K562 (cell line): ENCODE data around the gene CFAP206. TPM values are rescaled to one million over a fixed set of nuclear protein-coding genes. Genes with fewer than 3 reads are reported as not detected.
A peak's percentile ranks its signal among the peaks of the same experiment; 100 is the strongest.

Source experiments
- ATAC-seq: fragments of 200-7000 bp; cut with Tn5 transposase; 3 replicates; pipeline ENCODE4 v1.9.1; 2020; ENCODE audit warnings: moderate library complexity
- BruUV-seq: library from RNA; stranded (reverse); fragments of 400-500 nt; replicated peaks from 2 replicates; lab custom pipeline; 2021; lab: Mats Ljungman, UMichigan
- CTCF ChIA-PET: fragments of 300-600 bp; formaldehyde crosslinking; extraction: SDS; loops from one replicate; lab custom pipeline; 2021; ENCODE audit warnings: low intra/inter-chr PET ratio; lab: Yijun Ruan, JAX
- POLR2A ChIA-PET: fragments of 300-600, 350-650 bp; sonication (Branson Sonifier 250); formaldehyde crosslinking; extraction: SDS; loops from one replicate; lab custom pipeline; 2021; ENCODE audit warnings: antibody characterized with exemption, inconsistent platforms; lab: Yijun Ruan, JAX
- DNase-seq, 4 experiments: peaks; one replicate each; pipeline versions ENCODE4 v3.0.0 to v3.0.0-alpha.2; 2011 to 2018; ENCODE audit warnings: low spot score in 3 of 4, mixed read lengths in 3 of 4; ENCODE audit errors: extremely low read depth in 1 of 4
- FAIRE-seq: peaks from 2 replicates; lab custom pipeline; 2011; peaks lifted over from hg19 to GRCh38; lab: Jason Lieb, UNC
- H2AFZ ChIP-seq: 2 replicates; pipeline ENCODE4 v1.6.0; 2011; ENCODE audit warnings: low read depth, low read length, control low read depth, inconsistent platforms
- H3K27ac ChIP-seq: fragments of 200-600 bp; 3 replicates; pipeline ENCODE4 v1.8.0; 2011; ENCODE audit warnings: low read depth, mild to moderate bottlenecking, control low read depth, inconsistent platforms, low read length, moderate library complexity, mixed read lengths; ENCODE audit errors: extremely low read depth
- H3K27me3 ChIP-seq, 2 experiments: fragments of 300-600 bp in 1 of 2; 2 replicates in 1 of 2; 3 replicates in 1 of 2; pipeline versions ENCODE4 v1.6.0 to v1.8.0; 2011; ENCODE audit warnings: inconsistent platforms in 2 of 2, low read length in 2 of 2, mild to moderate bottlenecking in 1 of 2, mixed read lengths in 1 of 2, moderate library complexity in 1 of 2; ENCODE audit not compliant: control insufficient read depth in 2 of 2, insufficient read depth in 2 of 2
- H3K36me3 ChIP-seq: fragments of 300-600 bp; 3 replicates; pipeline ENCODE4 v1.8.0; 2011; ENCODE audit warnings: mild to moderate bottlenecking, low read length, inconsistent platforms; ENCODE audit not compliant: control insufficient read depth, insufficient read depth
- H3K4me1 ChIP-seq, 2 experiments: fragments of 200-600 bp in 1 of 2; replicated peaks in 1 of 2; 2 replicates in 1 of 2; 3 replicates in 1 of 2; pipeline versions ENCODE4 v1.5.1 to v1.8.0; 2011; ENCODE audit warnings: inconsistent platforms in 2 of 2, low read length in 2 of 2, mild to moderate bottlenecking in 1 of 2, mixed read lengths in 1 of 2, moderate library complexity in 1 of 2; ENCODE audit not compliant: control insufficient read depth in 2 of 2, insufficient read depth in 2 of 2
- H3K4me2 ChIP-seq: 2 replicates; pipeline ENCODE4 v1.6.1; 2011; ENCODE audit warnings: low read length, control low read depth, inconsistent platforms, mixed read lengths; ENCODE audit not compliant: insufficient read depth
- H3K4me3 ChIP-seq: fragments of 200-600 bp; sonication (generic), shearing (Covaris generic); 2 replicates; pipeline ENCODE4 v1.5.1; 2016; ENCODE audit warnings: control low read depth, inconsistent platforms
- H3K79me2 ChIP-seq: fragments of 200-600 bp; 3 replicates; pipeline ENCODE4 v1.8.0; 2011; ENCODE audit warnings: low read length, inconsistent platforms; ENCODE audit not compliant: control insufficient read depth, insufficient read depth
- H3K9ac ChIP-seq, 2 experiments: 2 replicates each; pipeline versions ENCODE4 v1.6.0 to v1.6.1; 2011; ENCODE audit warnings: low read depth in 2 of 2, low read length in 2 of 2, control low read depth in 1 of 2, inconsistent platforms in 1 of 2, mild to moderate bottlenecking in 1 of 2, mixed read lengths in 1 of 2; ENCODE audit not compliant: insufficient read depth in 1 of 2
- H3K9me1 ChIP-seq: one replicate; pipeline ENCODE4 v1.6.0; 2011; ENCODE audit warnings: inconsistent platforms, mild to moderate bottlenecking, low read length, moderate library complexity; ENCODE audit not compliant: control insufficient read depth, insufficient read depth
- H3K9me3 ChIP-seq: replicated peaks from 2 replicates; pipeline ENCODE4 v1.5.1; 2011; ENCODE audit warnings: low read depth, low read length, inconsistent platforms; ENCODE audit not compliant: control insufficient read depth, insufficient read depth
- H4K20me1 ChIP-seq: replicated peaks from 2 replicates; pipeline ENCODE4 v1.6.1; 2011; ENCODE audit warnings: low read length, inconsistent platforms, mixed read lengths; ENCODE audit not compliant: control insufficient read depth, insufficient read depth
- ARID1B ChIP-seq: fragments of 450-650 bp; IDR thresholded peaks from 2 replicates; pipeline ENCODE4 v1.6.1; 2016; ENCODE audit warnings: antibody characterized with exemption, mild to moderate bottlenecking, inconsistent platforms
- C11orf30 ChIP-seq: fragments of 450-650 bp; IDR thresholded peaks from 2 replicates; pipeline ENCODE4 v1.6.1; 2016; ENCODE audit warnings: low read depth, mild to moderate bottlenecking
- CBX3 ChIP-seq, 2 experiments: IDR thresholded peaks; 1 replicate in 1 of 2; 2 replicates in 1 of 2; pipeline ENCODE4 v1.6.1; 2012; ENCODE audit warnings: inconsistent platforms in 2 of 2, low read length in 2 of 2, borderline replicate concordance in 1 of 2, control low read depth in 1 of 2
- CCAR2 ChIP-seq: fragments of 200-400 bp; formaldehyde crosslinking; IDR thresholded peaks from 2 replicates; pipeline ENCODE4 v1.6.1; 2017; ENCODE audit warnings: mild to moderate bottlenecking, low read depth, low read length
- CHAMP1 ChIP-seq: fragments of 450-650 bp; IDR thresholded peaks from 2 replicates; pipeline ENCODE4 v1.6.1; 2016; ENCODE audit warnings: mild to moderate bottlenecking
- DPF2 ChIP-seq: fragments of 450-650 bp; IDR thresholded peaks from 2 replicates; pipeline ENCODE4 v1.6.1; 2016
- FOSL1 ChIP-seq: fragments of 200-800 bp; sonication (Bioruptor generic); conservative IDR thresholded peaks from 2 replicates; pipeline ENCODE4 v1.6.1; 2016; ENCODE audit warnings: missing genetic modification characterization, missing compliant biosample characterization
- GMEB1 ChIP-seq: fragments of 250-450 bp; sonication (Bioruptor Pico); IDR thresholded peaks from 2 replicates; pipeline ENCODE4 v1.4.0; 2020; ENCODE audit warnings: mild to moderate bottlenecking
- JUND ChIP-seq, 2 experiments: IDR thresholded peaks; 2 replicates in 1 of 2; 3 replicates in 1 of 2; pipeline ENCODE4 v1.6.1; 2011; ENCODE audit warnings: borderline replicate concordance in 2 of 2, low read depth in 2 of 2, low read length in 2 of 2, improper control_type of control experiment in 1 of 2, missing biosample characterization in 1 of 2, missing genetic modification characterization in 1 of 2, missing genetic modification reagents in 1 of 2
- MEIS2 ChIP-seq: fragments of 450-650 bp; IDR thresholded peaks from 2 replicates; pipeline ENCODE4 v1.6.1; 2014; ENCODE audit warnings: mild to moderate bottlenecking; ENCODE audit not compliant: partially characterized antibody
- NFE2 ChIP-seq: IDR thresholded peaks from 2 replicates; pipeline ENCODE4 v1.6.1; 2014; ENCODE audit warnings: antibody characterized with exemption, low read depth
- RFX1 ChIP-seq: fragments of 450-650 bp; IDR thresholded peaks from 2 replicates; pipeline ENCODE4 v1.6.1; 2016; ENCODE audit warnings: mild to moderate bottlenecking, moderate library complexity
- SMARCA4 ChIP-seq: fragments of 450-650 bp; IDR thresholded peaks from 2 replicates; pipeline ENCODE4 v1.6.1; 2016
- SOX6 ChIP-seq: fragments of 450-650 bp; IDR thresholded peaks from 2 replicates; pipeline ENCODE4 v1.6.1; 2014; ENCODE audit warnings: mild to moderate bottlenecking
- TRIM24 ChIP-seq, 2 experiments: fragments of 450-650 bp; IDR thresholded peaks; 2 replicates each; pipeline ENCODE4 v1.6.1; 2016
- USF2 ChIP-seq: sonication (generic); formaldehyde crosslinking; IDR thresholded peaks from 2 replicates; pipeline ENCODE4 v1.5.0; 2020; ENCODE audit warnings: missing genetic modification reagents
- WGBS: fragments of 100-300 bp; shearing (Covaris generic); methylation state at CpG from one replicate; pipeline ENCODE4 v1.1.6; 2016; ENCODE audit warnings: low coverage, mixed read lengths; ENCODE audit not compliant: insufficient coverage; ENCODE audit errors: missing lambda C conversion rate; 5-methylcytosine and 5-hydroxymethylcytosine counted together
- in situ Hi-C: fragments of 300-500 bp; cut with MboI; formaldehyde crosslinking; loops from 4 replicates; pipeline ENCODE4 v1.15.0; 2018; ENCODE audit warnings: inconsistent platforms, mixed read lengths
- intact Hi-C: fragments of 100-400 bp; cut with micrococcal nuclease; formaldehyde crosslinking; loops from 2 replicates; pipeline ENCODE4 v1.14.2; 2022
- polyA plus RNA-seq, 8 experiments: library from polyadenylated mRNA; depleted of rRNA in 4 of 8; stranded (reverse) in 5 of 8; unstranded in 3 of 8; fragments of >200 nt; fragmentation: Nextera tagmentation in 2 of 8; fragmentation: Illumina TruSeq in 1 of 8; extraction: Ambion mirVana in 2 of 8; extraction: Trizol in 1 of 8; gene quantifications; 2 replicates each; pipeline versions ENCODE4 v1.2.1 to v1.2.3, GENCODE V29; 2011 to 2014; ENCODE audit warnings: inconsistent platforms in 1 of 8, missing spikeins in 1 of 8
- total RNA-seq, 7 experiments: library from RNA; depleted of rRNA in 6 of 7; stranded (reverse); fragments of >200 nt in 6 of 7; fragmentation: Illumina TruSeq in 2 of 7; extraction: Trizol in 2 of 7; gene quantifications; 2 replicates each; pipeline versions ENCODE4 v1.2.1 to v1.2.3, GENCODE V29; 2011 to 2021; ENCODE audit warnings: low replicate concordance in 1 of 7

The CFAP206 gene
- total and polyA plus RNA-seq, 9 of the 15 experiments (the other 6 are each of a cell fraction or from before 2014, with no cell fraction given): 0.06 to 0.33 (median 0.18) TPM; not detected in 2

- BruUV-seq: no TSS peak
- FAIRE-seq: peak; percentile 32
- Histone ChIP-seq H3K36me3 (no peaks in the 10 kb centered on the region), H3K4me2 (no peak overlapping the region), H3K4me3 (no peak overlapping the region), H3K27me3 (no peaks in the 10 kb centered on the region), H3K27ac (peak overlapping the region; percentile 38; the same call in 1 of the 3 replicates), H3K79me2 (no peaks in the 10 kb centered on the region), H3K9ac (no peak overlapping the region), H3K9me3 (peaks cover 17% of the 10 kb centered on the region; the same call in 1 of the 2 replicates), H2AFZ (no peak overlapping the region), H3K9me1 (no peaks in the 10 kb centered on the region), H3K4me1 (peaks cover 4 to 10% of the 10 kb centered on the region in 2 experiments; a peak in 4 of 5 replicates), H4K20me1 (no peaks in the 10 kb centered on the region)
- 0 out of 3 replicates have a peak, but pooled peaks have one; percentile 27 for ATAC-seq
- in situ Hi-C loops: no loop called here
- POLR2A ChIA-PET: interaction anchor here (0.6 to 1.0 kb wide), 3 partner anchors 12 to 85 kb away, joined by 3 to 5 read pairs (median 3); no protein-coding TSS in a partner anchor
- 38% methylated on average over 4 of the region's 4 CpGs for WGBS
- CTCF ChIA-PET: interaction anchor here (0.6 kb wide), 1 partner anchor 13 kb away, joined by 3 read pairs; no protein-coding TSS in a partner anchor
- DNase-seq: peak in 2 of 4 experiments; percentile 19 to 30
- intact Hi-C loops: no loop called here
- TF ChIP-seq CBX3 (IDR thresholded peaks at IDR 0.05; ENCODE audit: borderline replicate concordance in 1 of 2, low read length in 2 of 2) (peak in 1 of 2 experiments; percentile 29; a peak in 1 of 3 replicates), DPF2 (peak; percentile 39; the same call in 1 of the 2 replicates), FOSL1 (peak; percentile 46; the same call in 1 of the 2 replicates), JUND (IDR thresholded peaks at IDR 0.05; ENCODE audit: borderline replicate concordance, low read depth, low read length) (peak; percentile 66), JUND (tag; IDR thresholded peaks at IDR 0.05; ENCODE audit: borderline replicate concordance, low read depth, low read length) (peak; percentile 76; the same call in 2 of the 3 replicates), GMEB1 (CRISPR knock-in tag) (no peak), TRIM24 (IDR thresholded peaks at IDR 0.05) (peak; percentile 48 to 54; a peak in 2 of 4 replicates), SMARCA4 (peak; percentile 45; the same call in 1 of the 2 replicates), USF2 (no peak), C11orf30 (0 out of 2 replicates have a peak, but pooled peaks have one; percentile 23), CHAMP1 (0 out of 2 replicates have a peak, but pooled peaks have one; percentile 46), NFE2 (peak; percentile 20; the same call in 1 of the 2 replicates), RFX1 (0 out of 2 replicates have a peak, but pooled peaks have one; percentile 19), SOX6 (peak; percentile 91), ARID1B (peak; percentile 57; the same call in 1 of the 2 replicates), MEIS2 (peak; percentile 88), CCAR2 (no peak)
Observed at GRCh38 chr6:87366072-87366827, 41.5 kb upstream of the CFAP206 start.
